ENCODE results near the gene RRP1. TPM values are rescaled to one million over a fixed set of nuclear protein-coding genes. Genes with fewer than 3 reads are reported as not detected.

Gene RRP1
- total and polyA plus RNA-seq, 2 of the 13 experiments (the other 11 are each of a cell fraction or from before 2014, with no cell fraction given), result 20.1 to 35.1 TPM

DNA sequence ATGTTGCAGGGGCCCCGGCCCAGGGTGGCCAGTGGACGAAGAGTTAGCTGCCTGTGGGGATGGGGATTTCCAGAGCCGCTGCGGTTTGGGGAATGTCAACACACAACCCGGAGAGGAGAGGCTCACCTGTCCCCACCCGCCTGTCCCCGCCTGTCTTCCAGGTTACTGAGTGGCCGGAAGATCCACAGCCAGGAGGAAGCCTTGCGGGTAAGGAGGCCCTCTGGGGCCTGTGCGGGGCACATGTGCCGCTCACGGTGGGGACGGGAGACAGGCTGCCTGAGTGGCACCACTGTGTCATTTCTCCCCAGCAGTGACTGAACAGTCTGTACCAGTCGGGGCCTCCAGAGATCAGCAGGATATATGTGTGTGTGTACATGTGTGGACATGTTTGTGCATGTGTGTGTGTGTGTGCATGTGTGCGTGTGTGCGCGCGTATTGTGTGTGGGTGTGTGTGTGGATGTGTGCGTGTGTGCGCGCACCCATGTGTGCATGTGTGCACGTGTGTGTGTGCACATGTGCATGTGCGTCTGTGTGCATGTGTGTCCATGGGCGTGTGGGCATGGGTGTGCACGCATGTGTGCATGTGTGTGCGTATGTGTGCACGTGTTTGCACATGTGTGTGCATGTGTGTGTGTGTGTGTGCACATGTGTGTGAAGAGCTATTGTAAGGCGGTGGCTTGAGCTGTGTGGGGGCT, 38.9 kb upstream of the RRP1 start (continued):
- TF ChIP-seq HDAC2 (CRISPR knock-in tag; IDR thresholded peaks at IDR 0.05), result no peak
- TF ChIP-seq, protein P1, sequence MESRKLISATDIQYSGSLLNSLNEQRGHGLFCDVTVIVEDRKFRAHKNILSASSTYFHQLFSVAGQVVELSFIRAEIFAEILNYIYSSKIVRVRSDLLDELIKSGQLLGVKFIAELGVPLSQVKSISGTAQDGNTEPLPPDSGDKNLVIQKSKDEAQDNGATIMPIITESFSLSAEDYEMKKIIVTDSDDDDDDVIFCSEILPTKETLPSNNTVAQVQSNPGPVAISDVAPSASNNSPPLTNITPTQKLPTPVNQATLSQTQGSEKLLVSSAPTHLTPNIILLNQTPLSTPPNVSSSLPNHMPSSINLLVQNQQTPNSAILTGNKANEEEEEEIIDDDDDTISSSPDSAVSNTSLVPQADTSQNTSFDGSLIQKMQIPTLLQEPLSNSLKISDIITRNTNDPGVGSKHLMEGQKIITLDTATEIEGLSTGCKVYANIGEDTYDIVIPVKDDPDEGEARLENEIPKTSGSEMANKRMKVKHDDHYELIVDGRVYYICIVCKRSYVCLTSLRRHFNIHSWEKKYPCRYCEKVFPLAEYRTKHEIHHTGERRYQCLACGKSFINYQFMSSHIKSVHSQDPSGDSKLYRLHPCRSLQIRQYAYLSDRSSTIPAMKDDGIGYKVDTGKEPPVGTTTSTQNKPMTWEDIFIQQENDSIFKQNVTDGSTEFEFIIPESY (CRISPR knock-in tag; IDR thresholded peaks at IDR 0.05), result 0 out of 2 replicates have a peak, but pooled peaks have one; percentile 19

DNA sequence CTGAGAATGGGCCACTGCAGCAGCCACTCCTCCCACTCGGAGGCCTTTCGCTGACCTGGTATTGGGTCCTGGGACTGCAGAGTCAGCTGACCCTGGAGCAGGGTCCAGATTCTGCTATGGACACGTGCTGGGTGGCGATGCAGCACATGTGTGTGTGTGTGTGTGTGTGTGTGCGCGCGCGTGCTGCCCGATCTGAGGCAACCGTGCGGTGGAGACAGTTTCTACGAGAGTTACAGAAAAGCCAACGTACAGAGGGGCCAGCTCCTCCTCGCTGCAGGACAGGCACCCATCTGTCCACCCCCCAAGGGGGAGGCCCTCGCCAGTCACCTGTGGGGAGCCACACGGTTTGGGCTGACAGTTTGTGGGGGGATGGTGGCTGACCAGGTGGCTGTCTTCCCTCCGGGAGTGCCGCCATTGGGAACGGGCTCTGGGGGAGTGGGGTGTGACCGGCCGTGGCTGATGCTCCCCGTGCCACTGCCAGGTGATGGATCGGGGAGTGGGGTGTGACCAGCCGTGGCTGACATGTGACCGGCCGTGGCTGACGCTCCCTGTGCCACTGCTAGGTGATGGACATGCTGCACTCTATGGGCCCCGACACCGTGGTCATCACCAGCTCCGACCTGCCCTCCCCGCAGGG, 37.3 kb upstream of the RRP1 start:
- ChIA-PET POLR2A (no interaction called here), CTCF (ENCODE audit: low intra/inter-chr PET ratio, low total read pairs) (no interaction called here)
- intact Hi-C loops (cut with micrococcal nuclease; ENCODE audit: unreplicated experiment), result no loop called here
- FAIRE-seq (no peak), ATAC-seq (no peak), DNase-seq (ENCODE audit: low spot score) (no peak)
- Histone ChIP-seq H3K9me3 (ENCODE audit: low read length) (no peaks in the 10 kb centered on the region), H3K9ac (ENCODE audit: insufficient read depth, low read depth, low read length) (no peak overlapping the region), H3K36me3 (replicated peaks in 1 of 2; ENCODE audit: control insufficient read depth in 1 of 2, insufficient read depth in 2 of 2, low read length in 2 of 2) (peaks cover 49 to 85% of the 10 kb centered on the region in 2 experiments), H3K27ac (ENCODE audit: extremely low read length, insufficient read depth, low read length) (no peak overlapping the region), H3K79me2 (ENCODE audit: insufficient read depth, low read length) (no peaks in the 10 kb centered on the region), H3K4me2 (ENCODE audit: low read depth, low read length) (no peak overlapping the region), H3K27me3 (ENCODE audit: control insufficient read depth in 1 of 2, insufficient read depth in 2 of 2, low read length in 2 of 2) (no peaks in the 10 kb centered on the region), H2AFZ (ENCODE audit: low read length) (no peak overlapping the region), H3K4me3 (replicated peaks in 1 of 3; ENCODE audit: insufficient read depth in 1 of 3, low read depth in 2 of 3, low read length in 3 of 3) (no peak overlapping the region), H4K20me1 (ENCODE audit: insufficient read depth, low read length) (no peaks in the 10 kb centered on the region), H3K4me1 (ENCODE audit: insufficient read depth, low read length) (no peaks in the 10 kb centered on the region)
- 97% methylated on average over 5 of the region's 31 CpGs for WGBS (ENCODE audit: low lambda C conversion rate)
- TF ChIP-seq HMGA1 (CRISPR knock-in tag; conservative IDR thresholded peaks at IDR 0.05) (no peak), TARDBP (CRISPR knock-in tag; IDR thresholded peaks at IDR 0.05) (0 out of 2 replicates have a peak, but pooled peaks have one; percentile 27), ZBTB38 (CRISPR knock-in tag; IDR thresholded peaks at IDR 0.05) (0 out of 2 replicates have a peak, but pooled peaks have one; percentile 18)
- in situ Hi-C loops (cut with HindIII; ENCODE audit: extremely low pct_ligation_motif_present, low pct_unique_long_range_greater_than_20kb), result no loop called here
- no TSS peak for BruUV-seq (replicated peaks)
